Endothelial cell (in vitro differentiated cells): ENCODE measurements around the gene SRM. TPM values are rescaled to one million over a fixed set of nuclear protein-coding genes. Genes with fewer than 3 reads are reported as not detected.
"Not testable (repeated sequence)": the region's sequence is repeated elsewhere in the genome, so short reads cannot be mapped to it uniquely, and the experiment has no call there.

ENCODE experiments used
- DNase-seq: peaks from one replicate; pipeline ENCODE4 v3.0.0; 2021; ENCODE audit warnings: low spot score
- H3K27ac Mint-ChIP-seq: one replicate; pipeline ENCODE4 v1.8.0; 2021; ENCODE audit warnings: mixed read lengths, inconsistent platforms; ENCODE audit not compliant: unreplicated experiment
- H3K27me3 Mint-ChIP-seq: one replicate; pipeline ENCODE4 v1.8.0; 2021; ENCODE audit warnings: mild to moderate bottlenecking, moderate library complexity, mixed read lengths, inconsistent platforms; ENCODE audit not compliant: unreplicated experiment
- H3K36me3 Mint-ChIP-seq: one replicate; pipeline ENCODE4 v1.8.0; 2021; ENCODE audit warnings: mild to moderate bottlenecking, low read depth, mixed read lengths, inconsistent platforms; ENCODE audit not compliant: unreplicated experiment
- H3K4me1 Mint-ChIP-seq: one replicate; pipeline ENCODE4 v1.8.0; 2021; ENCODE audit warnings: mild to moderate bottlenecking, mixed read lengths, inconsistent platforms; ENCODE audit not compliant: unreplicated experiment
- H3K4me3 Mint-ChIP-seq: one replicate; pipeline ENCODE4 v1.8.0; 2021; ENCODE audit warnings: mild to moderate bottlenecking, mixed read lengths, inconsistent platforms; ENCODE audit not compliant: unreplicated experiment
- H3K9me3 Mint-ChIP-seq: one replicate; pipeline ENCODE4 v1.8.0; 2021; ENCODE audit warnings: mixed read lengths, inconsistent platforms; ENCODE audit not compliant: unreplicated experiment
- CTCF ChIP-seq: fragments of 200-600 bp; sonication (generic); IDR thresholded peaks from one replicate; pipeline ENCODE4 v1.5.0; 2021; ENCODE audit warnings: antibody characterized with exemption; ENCODE audit not compliant: unreplicated experiment
- total RNA-seq: library from RNA; stranded (reverse); fragmentation: NEBNext Ultra II Directional; extraction: Animal tissue kit (Norgen Biotek cat#: 25700); gene quantifications from one replicate; pipeline ENCODE4 v1.2.1, GENCODE V29; 2021; ENCODE audit not compliant: unreplicated experiment

Gene SRM
- total RNA-seq, 1 donor from 2014 or later, result 51.0 TPM

GRCh38 chr1:11019971-11020370, 39.8 kb downstream of the SRM start:
- H3K27me3 Mint-ChIP-seq, result no peaks in the 10 kb centered on the region
- peaks cover 46% of the 10 kb centered on the region for H3K36me3 Mint-ChIP-seq
- no peaks in the 10 kb centered on the region for H3K4me1 Mint-ChIP-seq
- no peak overlapping the region for H3K27ac Mint-ChIP-seq
- TF ChIP-seq CTCF, result no peak
- no peak overlapping the region for H3K4me3 Mint-ChIP-seq
- no peaks in the 10 kb centered on the region for H3K9me3 Mint-ChIP-seq
- no peak for DNase-seq

- not testable (repeated sequence) for H3K27me3 Mint-ChIP-seq, H3K4me1 Mint-ChIP-seq, H3K9me3 Mint-ChIP-seq, DNase-seq, H3K4me3 Mint-ChIP-seq, H3K27ac Mint-ChIP-seq
- H3K36me3 Mint-ChIP-seq, result peaks cover 50% of the 10 kb centered on the region
Observed at GRCh38 chr1:11019358-11019757, 40.5 kb downstream of the SRM start.

GRCh38 chr1:11013160-11013531, 46.7 kb downstream of the SRM start:
- Mint-ChIP-seq H3K9me3 (no peaks in the 10 kb centered on the region), H3K27me3 (peaks cover 3% of the 10 kb centered on the region), H3K36me3 (peaks cover 22% of the 10 kb centered on the region), H3K27ac (peak overlapping the region; percentile 98), H3K4me3 (peak overlapping the region; percentile 98), H3K4me1 (peaks cover 15% of the 10 kb centered on the region)
- no peak for DNase-seq
- no peak for TF ChIP-seq CTCF

GRCh38 chr1:11012260-11013159, 47.3 kb downstream of the SRM start, which contains the start of gene TARDBP:
TARDBP (plus strand) TSS chr1:11012654; CDS start chr1:11013728, 1,074 bp downstream.
- peak; percentile 85 for DNase-seq
- Mint-ChIP-seq H3K4me3 (peak within 1 kb of the TSS; percentile 98), H3K9me3 (no peaks in the 10 kb centered on the region), H3K4me1 (peaks cover 15% of the 10 kb centered on the region), H3K27me3 (peaks cover 3% of the 10 kb centered on the region), H3K36me3 (peaks cover 22% of the 10 kb centered on the region), H3K27ac (peak within 1 kb of the TSS; percentile 98)
- no peak for TF ChIP-seq CTCF

Other genes with a start within 250 kb of the SRM start
- 161 TPM for gene TARDBP, start 47.4 kb downstream of the SRM start, total RNA-seq
- gene MASP2, start 12.8 kb downstream of the SRM start, total RNA-seq, result not detected
- 80.6 TPM for gene EXOSC10, start 39.9 kb upstream of the SRM start, total RNA-seq
- not detected for gene ANGPTL7, start 129.3 kb upstream of the SRM start, total RNA-seq
- 61.9 TPM for gene MTOR, start 202.5 kb upstream of the SRM start, total RNA-seq
- gene UBIAD1, start 213.2 kb upstream of the SRM start, total RNA-seq, result 16.5 TPM